Stimulated activated CD4-positive, alpha-beta T cell treated with anti-CD3 and anti-CD28 coated beads, TNF-alpha, amount 100 ng/mL, for 24 hours (primary cell): Measurements from ENCODE around the gene ACBD6.
"Not testable (repeated sequence)": the region's sequence is repeated elsewhere in the genome, so short reads cannot be mapped to it uniquely, and the experiment has no call there.

ENCODE experiments used
- DNase-seq, 3 experiments: peaks; one replicate each; pipeline ENCODE4 v3.0.0-alpha.2; 2020; ENCODE audit warnings: low read depth in 3 of 3

ACBD6 gene

DNA sequence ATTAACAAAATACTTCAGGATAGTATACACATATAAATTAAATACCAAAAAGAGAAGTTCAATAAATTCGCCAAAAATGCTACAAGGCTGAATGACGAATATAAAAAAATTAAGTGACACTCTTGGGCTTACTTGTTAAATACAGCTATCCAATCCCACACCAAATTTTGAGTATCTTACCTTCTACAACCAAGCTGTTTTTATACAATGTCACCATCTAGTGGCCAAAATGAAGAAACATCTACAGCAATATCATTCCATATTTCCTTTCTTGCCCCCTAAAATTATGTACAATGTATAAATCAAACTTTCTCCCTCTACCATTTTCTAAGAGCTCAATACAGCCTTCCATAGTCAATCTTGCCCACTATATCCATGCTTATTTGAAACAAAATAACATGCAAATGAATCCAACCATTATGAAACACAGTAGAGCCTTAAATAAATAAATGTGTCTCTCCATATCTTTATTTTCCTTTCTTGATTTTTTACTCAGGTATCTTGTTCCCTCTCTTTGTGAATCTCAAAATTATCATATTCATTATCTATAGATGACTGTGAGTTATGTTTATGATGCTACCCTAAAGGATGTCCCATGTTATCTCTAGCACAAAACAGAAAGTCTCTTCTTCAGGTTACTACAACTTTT, 86.3 kb downstream of the ACBD6 start:
- no peak for DNase-seq

DNA sequence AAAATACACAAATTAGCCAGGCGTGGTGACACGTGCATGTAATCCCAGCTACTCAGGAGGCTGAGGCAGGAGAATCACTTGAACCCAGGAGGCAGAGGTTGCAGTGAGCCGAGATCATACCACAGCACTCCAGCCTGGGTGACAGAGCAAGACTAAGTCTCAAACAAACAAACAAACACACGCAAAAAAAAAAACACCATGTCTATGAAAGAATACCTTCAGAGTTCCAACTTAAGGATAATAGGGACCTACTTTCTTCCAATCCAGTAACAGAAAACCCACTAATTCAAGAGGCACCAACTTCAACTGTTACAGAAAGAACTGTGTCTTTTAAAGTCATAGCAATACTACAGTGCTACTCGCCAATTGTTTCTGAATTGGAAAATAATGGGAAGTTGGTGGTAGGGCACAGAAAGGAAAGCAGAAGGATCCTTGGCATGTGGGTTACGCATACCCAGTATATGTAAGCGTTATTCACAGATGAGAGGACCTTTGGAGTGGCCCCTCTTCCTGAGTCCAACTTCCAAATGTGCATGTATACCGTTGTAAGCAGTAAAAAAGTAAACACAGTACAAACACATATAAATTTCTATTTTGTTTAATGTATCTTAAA, 87.0 kb downstream of the ACBD6 start:
- no peak for DNase-seq

DNA sequence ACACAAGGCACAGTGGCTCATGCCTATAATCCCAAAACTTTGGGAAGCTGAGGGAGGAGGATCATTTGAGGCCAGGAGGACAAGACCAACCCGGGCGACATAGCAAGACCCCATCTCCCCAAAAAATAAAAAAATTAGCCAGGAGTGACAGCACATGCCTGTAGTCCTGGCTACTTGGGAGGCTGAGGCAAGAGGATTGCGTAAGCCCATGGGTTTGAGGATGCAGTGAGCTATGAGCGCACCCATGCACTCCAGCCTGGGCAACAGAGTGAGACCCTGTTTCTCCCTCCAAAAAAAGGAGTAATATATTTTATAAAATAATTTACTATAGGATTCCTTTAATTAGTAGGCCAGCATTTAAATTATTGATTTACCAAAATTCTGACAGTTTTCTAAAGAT, 89.8 kb downstream of the ACBD6 start:
- no peak for DNase-seq

DNA sequence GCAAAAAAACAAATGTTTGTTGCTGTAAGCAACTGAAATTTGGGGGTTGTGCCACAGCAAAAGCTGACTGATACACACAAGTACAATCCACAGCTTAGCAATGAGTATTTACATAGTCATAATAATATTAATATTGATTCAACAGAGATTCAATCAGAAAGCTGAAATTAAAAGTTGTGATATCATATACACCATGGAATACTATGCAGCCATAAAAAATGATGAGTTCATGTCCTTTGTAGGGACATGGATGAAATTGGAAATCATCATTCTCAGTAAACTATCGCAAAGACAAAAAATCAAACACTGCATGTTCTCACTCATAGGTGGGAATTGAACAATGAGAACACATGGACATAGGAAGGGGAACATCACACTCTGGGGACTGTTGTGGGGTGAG, 94.2 kb downstream of the ACBD6 start:
- DNase-seq: not testable (repeated sequence)

DNA sequence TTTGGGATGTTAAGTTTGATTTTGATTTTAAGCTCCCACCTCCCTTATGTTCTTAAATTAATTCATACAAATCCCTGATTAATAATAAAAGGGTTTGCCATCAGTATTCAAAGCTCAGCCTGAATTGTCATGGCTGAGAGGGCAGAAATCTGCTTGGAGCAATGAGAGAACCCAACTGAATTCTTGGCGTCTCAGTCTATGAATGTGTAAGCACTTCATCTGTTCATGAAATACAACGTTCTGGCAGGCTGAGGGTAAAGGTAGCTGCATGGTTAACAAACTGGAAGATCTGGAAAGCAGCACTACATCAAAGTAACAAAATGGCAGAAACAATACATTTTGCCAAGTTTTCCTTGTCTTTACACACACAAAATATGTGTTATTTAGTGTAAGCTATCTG, 95.3 kb downstream of the ACBD6 start:
- DNase-seq: no peak

DNA sequence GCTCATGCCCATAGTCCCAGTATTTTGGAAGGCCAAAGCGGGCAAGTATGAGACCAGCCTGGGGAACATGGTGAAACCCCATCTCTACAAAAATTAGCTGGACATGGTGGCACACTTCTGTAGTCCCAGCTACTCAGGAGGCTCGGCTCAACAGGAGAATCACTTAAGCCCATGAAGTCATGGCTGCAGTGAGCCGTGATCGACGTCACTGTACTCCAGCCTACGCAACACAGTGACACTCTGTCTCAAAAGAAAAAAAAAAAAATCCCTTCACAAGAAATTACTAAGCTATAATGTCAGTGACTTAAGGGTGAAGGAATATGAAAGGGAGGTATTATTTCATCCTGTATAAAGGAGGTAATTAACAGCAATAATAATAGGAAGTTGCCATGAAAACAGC, 99.8 kb downstream of the ACBD6 start:
- DNase-seq: no peak

DNA sequence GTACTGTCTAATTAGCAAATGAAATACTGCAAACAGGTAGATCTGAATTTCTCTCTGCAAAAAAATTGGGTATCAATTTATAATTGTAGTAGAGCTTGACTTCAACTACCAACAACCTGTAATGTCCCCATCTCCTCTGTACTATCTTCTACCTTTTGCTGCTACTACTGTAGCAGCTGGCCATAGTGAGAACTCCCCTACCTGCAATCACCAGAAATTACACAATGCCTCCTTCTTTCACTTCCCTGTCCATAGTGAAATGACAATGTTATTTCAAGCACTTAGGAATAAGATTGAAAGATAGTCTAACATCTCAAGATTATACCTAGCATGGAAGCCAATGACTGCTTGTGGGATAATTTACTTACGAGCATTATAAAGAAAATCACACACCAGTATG, 100.4 kb downstream of the ACBD6 start:
- no peak for DNase-seq

DNA sequence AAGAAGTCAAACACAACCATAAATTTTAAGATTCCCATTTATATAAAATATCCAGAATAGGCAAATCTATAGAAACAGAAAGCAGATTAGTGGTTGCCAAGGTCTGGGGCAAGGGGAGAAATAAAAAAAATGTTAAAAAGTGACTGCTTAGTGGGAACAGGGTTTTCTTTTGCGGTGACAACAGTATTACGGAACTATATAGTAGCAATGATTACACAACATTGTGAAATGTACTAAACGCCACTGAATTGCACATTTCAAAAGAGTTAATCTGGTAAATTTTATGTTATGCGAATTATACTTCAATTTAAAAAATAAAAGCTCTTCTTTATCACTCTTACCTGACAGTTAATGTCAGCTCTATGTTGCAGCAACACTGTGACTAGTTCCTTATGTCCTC, 105.2 kb downstream of the ACBD6 start:
- DNase-seq: no peak

DNA sequence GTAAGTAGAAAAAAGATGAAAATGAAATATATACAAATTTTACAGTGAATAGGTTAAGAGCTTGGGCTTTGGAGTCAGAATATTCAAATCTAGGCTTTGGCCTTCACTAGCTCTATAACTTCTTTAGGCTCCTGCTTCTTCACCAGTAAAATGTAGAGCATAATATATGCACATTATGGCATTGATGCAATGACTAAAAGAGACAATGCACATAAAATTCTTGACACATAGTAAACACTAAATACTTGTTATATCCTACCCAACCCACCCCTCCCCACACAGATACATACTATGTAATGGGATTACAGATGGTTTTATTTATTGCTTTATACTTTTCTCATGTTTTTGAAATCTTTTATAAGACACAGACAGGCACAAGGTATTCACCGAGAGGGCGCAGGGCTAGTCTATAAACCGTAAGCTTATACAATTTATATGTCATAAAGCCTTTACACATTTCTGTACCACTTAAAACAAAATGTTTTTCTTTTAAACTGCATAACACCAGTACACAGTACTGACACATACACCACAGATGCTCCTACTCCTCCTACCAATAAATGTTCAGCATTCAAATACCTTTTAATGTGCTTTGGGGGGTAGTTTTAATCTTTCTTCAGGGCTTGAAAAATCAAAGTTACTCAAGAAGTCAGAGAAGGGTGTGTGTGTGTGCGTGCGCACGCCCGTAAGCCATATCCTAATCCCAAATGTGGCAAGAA, 109.8 kb downstream of the ACBD6 start:
- no peak for DNase-seq

DNA sequence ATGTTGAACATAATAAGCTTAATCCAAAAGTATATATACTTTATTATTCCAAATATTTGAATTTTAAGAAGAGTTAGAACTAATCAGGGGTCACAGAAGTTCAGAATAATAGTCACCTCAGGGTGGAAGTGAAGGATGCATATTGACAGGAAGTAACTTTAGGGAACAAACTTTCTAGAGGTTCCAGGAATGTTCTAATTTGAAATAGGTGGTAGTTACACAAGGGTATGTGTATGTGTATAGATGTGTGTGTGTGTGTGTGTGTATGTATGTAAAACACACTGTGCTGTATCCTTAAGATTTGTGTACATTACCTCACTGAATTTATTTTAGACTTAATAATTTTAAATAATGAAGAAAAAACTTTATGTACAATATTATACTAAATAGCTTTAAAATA, 110.4 kb downstream of the ACBD6 start:
- DNase-seq: no peak

DNA sequence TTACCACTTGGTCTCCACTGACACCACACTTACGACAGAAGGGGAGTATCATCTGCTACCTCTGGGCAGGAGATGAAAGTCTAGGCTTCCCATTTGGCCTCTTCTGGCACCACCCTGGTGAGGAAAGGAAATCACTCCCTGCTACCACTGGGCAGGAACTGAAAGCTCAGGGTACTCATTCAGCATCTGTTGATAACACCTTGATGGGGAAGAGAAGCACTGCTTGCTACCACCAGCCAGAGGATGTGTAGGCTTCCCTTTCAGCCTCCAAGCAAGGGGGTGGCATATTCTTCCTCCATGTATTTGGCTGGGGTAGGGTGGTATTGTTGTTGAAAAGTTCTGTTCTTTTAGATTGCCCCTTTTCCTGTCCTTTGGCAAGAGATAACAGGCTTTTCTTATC, 115.0 kb downstream of the ACBD6 start:
- DNase-seq: no peak

DNA sequence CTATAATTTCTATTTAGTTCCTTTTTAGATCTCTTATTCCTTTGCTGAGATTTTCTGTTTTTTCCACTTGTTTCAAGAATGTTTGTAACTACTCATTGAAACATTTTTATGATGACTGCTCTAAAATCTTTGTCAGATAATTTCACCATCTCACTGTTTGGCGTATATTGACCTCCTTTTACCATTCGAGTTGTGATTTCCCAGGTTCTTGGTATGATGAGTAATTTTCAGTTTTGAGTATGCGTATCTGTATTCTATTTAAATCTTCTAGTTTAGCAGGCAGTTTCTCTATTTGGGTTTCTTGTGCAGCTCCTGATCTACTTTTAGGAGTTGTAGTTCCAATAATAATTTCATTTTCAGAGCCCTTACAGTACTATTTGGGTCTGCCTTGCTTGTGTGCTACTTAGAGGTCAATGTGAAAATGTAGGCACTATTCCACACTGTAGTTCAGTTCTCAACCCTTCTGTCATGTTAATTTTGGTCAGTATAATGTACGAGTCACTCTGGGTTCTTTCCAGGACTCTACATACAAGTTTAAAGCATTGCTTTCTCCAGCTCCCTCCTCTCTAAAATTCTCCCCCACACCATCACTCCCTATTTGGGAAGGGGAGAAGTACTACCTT, 115.5 kb downstream of the ACBD6 start:
- no peak for DNase-seq

DNA sequence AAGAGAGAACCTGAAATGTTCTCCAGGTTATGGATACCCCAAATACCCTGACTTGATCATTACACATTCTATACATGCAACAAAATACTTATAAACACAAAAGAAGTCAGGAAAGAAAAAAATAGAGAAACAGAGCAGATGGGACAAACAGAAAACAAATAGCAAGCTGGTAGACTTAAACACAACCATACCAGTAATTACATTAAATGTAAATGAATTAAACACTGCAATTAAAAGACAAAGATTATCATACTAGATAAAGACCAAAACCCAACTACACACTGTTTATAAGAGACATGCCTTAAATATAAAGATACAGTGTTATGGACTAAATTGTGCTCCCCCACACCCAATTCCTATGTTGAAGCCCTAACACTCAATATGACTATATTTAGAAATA, 117.2 kb downstream of the ACBD6 start:
- DNase-seq: no peak

DNA sequence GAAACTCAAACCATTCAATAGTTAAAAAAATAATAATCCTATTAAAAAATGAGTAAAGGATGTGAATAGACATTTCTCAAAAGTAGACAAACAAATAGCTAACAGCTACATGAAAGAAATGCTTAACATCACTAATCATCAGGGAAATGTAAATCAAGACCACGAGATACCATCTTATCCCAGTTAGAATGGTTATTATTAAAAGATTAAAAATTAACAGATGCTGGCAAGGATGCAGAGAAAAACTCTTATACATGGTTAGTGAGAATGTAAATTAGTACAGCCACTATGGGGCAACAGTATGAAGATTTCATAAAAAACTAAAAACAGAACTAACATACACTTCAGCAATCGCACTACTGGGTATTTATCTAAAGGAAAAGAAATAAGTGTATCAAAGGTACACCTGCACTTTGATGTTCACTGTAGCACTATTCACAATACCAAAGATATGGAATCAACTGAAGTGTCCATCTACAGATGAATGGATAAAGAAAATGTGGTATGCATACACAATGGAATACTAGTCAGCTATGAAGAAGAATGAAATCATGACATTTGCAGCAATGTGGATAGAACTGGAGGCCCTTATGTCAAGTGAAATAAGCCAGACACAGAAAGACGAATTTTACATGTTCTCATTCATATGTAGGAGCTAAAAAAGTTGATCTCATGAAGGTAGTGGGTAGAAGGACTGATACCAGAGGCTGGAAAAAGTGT, 117.9 kb downstream of the ACBD6 start:
- DNase-seq: no peak

DNA sequence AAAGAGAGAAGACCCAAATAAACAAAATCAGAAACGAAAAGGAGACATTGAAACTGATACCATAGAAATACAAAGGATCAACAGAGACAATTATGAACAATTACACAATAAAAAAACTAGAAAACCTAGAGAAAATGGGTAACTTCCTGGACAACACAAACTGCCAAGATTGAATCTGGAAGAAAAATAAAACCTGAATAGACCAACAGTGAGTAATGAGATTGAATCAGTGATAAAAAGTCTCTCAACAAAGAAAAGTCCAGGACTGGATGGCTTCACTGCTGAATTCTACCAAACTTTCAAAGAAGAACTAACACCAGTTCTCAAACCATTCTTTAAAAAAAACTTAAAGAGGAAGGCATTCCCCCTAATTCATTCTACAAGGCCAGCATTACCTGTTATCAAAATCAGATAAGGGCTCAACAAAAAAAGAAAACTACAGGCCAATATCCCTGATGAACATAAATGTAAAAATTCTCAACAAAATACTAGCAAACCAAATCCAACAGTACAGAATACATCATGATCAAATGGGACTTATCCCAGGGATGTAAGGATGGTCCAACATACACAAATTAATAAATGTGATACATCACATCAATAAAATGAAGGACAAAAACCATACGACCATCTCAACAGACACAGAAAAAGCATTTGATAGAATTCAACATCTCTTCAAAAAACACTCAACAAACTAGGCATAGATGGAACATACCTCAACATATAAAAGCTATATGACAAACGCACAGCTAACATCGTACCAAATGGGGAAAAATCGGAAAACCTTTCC, 119.9 kb downstream of the ACBD6 start:
- DNase-seq: no peak

DNA sequence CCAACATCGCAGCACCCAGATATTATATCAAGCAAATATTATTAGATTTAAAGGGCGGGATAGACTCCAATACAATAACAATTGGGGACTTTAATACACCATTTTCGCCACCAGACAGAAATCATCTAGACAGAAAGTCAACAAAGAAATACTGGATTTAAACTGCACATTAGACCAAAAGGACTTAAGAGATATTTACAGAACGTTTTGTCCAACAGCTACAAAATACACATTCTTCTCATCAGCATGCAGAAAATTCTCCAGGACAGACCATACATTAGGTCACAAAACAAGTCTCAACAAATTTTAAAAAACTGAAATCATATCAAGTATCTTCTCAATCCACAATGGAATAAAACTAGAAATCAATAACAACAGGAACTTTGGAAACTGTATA, 121.2 kb downstream of the ACBD6 start:
- no peak for DNase-seq

DNA sequence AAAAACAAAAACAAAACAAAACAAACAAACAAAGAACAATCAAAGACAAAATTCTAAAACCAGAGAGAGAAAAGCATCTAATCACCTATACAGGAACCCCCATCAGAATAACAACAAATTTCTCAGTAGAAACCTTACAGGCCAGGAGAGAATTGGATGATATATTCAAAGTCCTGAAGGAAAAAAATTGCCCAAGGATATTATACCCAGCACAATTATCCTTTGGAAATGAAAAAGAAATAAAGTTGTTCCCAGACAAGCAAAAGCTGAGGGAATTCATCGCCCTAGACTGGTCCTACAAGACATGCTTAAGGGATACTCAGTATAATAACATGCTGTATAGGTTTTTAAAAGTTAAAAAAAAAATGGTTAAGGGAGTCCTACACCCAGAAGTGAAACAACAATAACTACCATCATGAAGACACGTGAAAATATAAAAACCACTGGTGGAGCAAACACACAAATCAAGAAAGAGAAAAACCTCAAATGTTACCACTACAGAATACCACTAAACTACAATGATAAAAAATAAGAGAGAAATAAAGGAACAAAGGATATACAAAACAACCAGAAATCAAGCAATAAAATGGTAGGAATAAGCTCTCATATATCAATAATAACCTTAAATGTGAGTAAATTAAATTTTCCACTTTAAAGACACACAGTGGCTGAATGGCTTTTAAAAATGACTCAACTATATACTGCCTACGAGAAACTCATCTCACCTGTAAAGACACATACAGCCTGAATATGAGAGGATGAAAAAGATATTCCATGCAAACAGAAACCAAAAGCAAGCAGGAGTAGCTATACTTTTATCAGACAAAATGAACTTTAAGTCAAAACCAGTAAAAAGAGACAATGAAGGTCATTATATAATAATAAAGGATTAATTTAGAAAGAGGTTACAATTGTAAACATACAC, 121.9 kb downstream of the ACBD6 start:
- no peak for DNase-seq

DNA sequence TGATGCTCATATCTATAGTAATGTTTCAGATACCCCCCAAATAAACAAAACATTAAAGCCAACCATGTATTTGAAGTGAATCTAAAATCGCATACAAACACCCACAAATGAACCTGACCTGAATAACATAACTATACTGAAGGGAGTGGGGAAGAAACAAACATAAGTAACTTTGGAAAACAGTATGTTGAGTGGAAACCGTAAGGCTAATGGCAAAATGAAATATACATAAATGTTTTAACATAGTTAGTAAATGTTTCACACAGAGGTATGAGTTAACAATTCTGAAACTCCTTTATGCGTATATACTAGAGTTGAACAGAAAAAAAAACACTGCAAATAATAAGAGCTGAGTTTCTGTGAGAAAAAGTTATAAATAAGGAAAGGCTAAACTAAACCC, 125.6 kb downstream of the ACBD6 start:
- no peak for DNase-seq

DNA sequence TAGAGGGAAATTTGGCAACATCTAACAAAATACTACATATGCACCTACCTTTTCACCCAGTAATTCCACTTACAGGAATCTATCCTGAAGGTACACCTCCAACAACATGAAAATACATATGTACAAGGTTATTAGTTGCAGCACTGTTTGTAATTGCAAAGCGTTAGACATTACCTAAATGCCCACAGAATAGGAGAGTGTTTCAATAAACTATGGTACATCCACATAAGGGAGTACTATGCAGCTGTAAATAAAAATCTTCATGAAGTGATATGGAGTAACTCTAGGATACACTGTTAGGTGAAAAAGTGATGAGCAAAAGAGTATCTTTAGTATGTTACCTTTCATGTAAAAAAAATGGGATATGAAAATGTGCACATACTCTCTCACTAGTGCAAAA, 126.1 kb downstream of the ACBD6 start:
- no peak for DNase-seq

DNA sequence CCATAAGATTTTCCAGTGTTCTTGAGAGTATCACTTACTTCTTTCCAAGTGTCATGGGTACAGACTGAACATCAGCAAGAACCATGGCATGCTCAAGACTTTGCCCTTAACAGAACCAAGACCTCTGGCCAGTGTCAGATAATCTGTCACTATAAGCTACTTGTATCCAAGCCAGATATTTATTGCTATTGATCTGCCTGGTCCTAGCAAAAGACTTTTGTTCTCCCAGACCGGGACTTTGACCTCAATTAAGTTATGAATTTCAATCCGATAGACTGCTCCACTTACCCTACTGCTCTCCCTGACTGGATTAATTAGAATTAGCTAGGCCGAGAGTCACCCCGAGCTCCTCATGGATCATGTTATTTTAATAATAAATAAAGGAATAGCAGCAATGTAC, 129.6 kb downstream of the ACBD6 start:
- no peak for DNase-seq
